Nephron (organoid): ENCODE measurements around the gene DERA.

Experiments
- H3K27ac Mint-ChIP-seq, 3 experiments: 2 replicates each; pipeline ENCODE4 v1.8.0; 2020; ENCODE audit warnings: mixed read lengths in 3 of 3, mild to moderate bottlenecking in 2 of 3, moderate library complexity in 1 of 3
- H3K27me3 Mint-ChIP-seq: 2 replicates; pipeline ENCODE4 v1.8.0; 2021; ENCODE audit warnings: low read depth, mild to moderate bottlenecking, moderate library complexity, mixed read lengths
- H3K36me3 Mint-ChIP-seq: 2 replicates; pipeline ENCODE4 v1.8.0; 2020; ENCODE audit warnings: low read depth, mixed read lengths
- H3K4me1 Mint-ChIP-seq: 2 replicates; pipeline ENCODE4 v1.8.0; 2020; ENCODE audit warnings: mixed read lengths
- H3K4me3 Mint-ChIP-seq, 3 experiments: 2 replicates each; pipeline ENCODE4 v1.8.0; 2020; ENCODE audit warnings: mild to moderate bottlenecking in 3 of 3, mixed read lengths in 3 of 3, moderate library complexity in 2 of 3
- H3K9me3 Mint-ChIP-seq: 2 replicates; pipeline ENCODE4 v1.8.0; 2020; ENCODE audit warnings: mixed read lengths
- CTCF ChIP-seq, 3 experiments: fragments of 200-600 bp; sonication (generic); IDR thresholded peaks; one replicate each; pipeline ENCODE4 v1.5.0; 2021; ENCODE audit warnings: antibody characterized with exemption in 3 of 3; ENCODE audit not compliant: unreplicated experiment in 3 of 3

DERA gene

GRCh38 chr12:15918066-15918465 is 6.9 kb downstream of the DERA start:
- no peak for TF ChIP-seq CTCF (IDR thresholded peaks at IDR 0.05; ENCODE audit: unreplicated experiment in 3 of 3)
- Mint-ChIP-seq H3K36me3 (peaks cover 4% of the 10 kb centered on the region), H3K4me1 (peaks cover 20% of the 10 kb centered on the region), H3K27me3 (no peaks in the 10 kb centered on the region), H3K4me3 (no peak overlapping the region), H3K27ac (no peak overlapping the region), H3K9me3 (no peaks in the 10 kb centered on the region)

- Mint-ChIP-seq H3K4me1 (peaks cover 20% of the 10 kb centered on the region), H3K27ac (peak overlapping the region; percentile 37 to 75 (median 66)), H3K27me3 (no peaks in the 10 kb centered on the region), H3K36me3 (peaks cover 4% of the 10 kb centered on the region), H3K9me3 (no peaks in the 10 kb centered on the region), H3K4me3 (no peak overlapping the region)
- no peak for TF ChIP-seq CTCF (IDR thresholded peaks at IDR 0.05; ENCODE audit: unreplicated experiment in 3 of 3)
Measured at GRCh38 chr12:15919418-15919817, 8.3 kb downstream of the DERA start.

DNA sequence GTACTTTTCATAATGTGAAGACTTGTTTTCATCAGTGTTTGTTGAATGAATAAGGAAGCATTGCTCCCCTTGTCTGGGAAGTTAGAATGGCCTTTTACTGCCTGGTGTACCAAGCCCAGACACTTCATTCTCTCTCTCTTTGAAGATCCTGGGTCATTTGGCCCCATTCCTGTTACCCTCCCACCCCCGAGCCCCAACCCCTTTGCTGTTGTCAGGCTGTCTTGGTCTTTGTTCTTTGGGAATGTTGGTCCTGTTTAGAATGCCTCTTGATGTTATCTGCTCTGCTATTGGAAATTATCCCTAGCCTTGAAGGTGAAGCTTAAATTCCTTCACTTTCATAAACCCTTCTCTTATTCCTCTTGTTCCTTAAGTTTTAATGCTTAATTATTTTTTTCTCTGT is 13.8 kb downstream of the DERA start:
- no peak for TF ChIP-seq CTCF (IDR thresholded peaks at IDR 0.05; ENCODE audit: unreplicated experiment in 3 of 3)
- peaks cover 5% of the 10 kb centered on the region for H3K4me1 Mint-ChIP-seq
- H3K27me3 Mint-ChIP-seq = no peaks in the 10 kb centered on the region
- no peak overlapping the region for H3K4me3 Mint-ChIP-seq
- peaks cover 9% of the 10 kb centered on the region for H3K36me3 Mint-ChIP-seq
- no peaks in the 10 kb centered on the region for H3K9me3 Mint-ChIP-seq
- no peak overlapping the region for H3K27ac Mint-ChIP-seq

DNA sequence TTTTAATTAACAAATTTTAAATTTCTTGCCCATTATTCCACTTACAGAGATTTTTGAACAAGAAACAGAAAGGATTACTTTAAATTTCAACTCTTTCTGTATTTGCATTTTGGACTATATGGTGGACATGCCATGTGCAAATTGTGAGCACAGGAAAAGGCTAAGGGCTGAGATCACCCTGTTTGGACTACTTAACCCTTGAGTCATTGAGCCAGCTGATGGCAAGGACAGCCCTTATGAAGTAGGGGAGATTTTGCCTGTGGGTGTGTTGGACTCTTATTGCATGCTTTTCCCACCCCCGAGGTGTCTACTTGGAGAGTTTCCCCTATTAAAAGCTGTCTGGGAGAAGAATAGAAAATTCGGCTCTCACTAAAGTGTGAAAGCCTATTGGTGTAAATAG is 17.2 kb downstream of the DERA start:
- H3K27ac Mint-ChIP-seq = peak overlapping the region in 1 of 3 experiments; percentile 27
- no peaks in the 10 kb centered on the region for H3K9me3 Mint-ChIP-seq
- no peak for TF ChIP-seq CTCF (IDR thresholded peaks at IDR 0.05; ENCODE audit: unreplicated experiment in 3 of 3)
- H3K4me1 Mint-ChIP-seq = peaks cover 5% of the 10 kb centered on the region
- peaks cover 17% of the 10 kb centered on the region for H3K36me3 Mint-ChIP-seq
- H3K27me3 Mint-ChIP-seq = no peaks in the 10 kb centered on the region
- H3K4me3 Mint-ChIP-seq = no peak overlapping the region

DNA sequence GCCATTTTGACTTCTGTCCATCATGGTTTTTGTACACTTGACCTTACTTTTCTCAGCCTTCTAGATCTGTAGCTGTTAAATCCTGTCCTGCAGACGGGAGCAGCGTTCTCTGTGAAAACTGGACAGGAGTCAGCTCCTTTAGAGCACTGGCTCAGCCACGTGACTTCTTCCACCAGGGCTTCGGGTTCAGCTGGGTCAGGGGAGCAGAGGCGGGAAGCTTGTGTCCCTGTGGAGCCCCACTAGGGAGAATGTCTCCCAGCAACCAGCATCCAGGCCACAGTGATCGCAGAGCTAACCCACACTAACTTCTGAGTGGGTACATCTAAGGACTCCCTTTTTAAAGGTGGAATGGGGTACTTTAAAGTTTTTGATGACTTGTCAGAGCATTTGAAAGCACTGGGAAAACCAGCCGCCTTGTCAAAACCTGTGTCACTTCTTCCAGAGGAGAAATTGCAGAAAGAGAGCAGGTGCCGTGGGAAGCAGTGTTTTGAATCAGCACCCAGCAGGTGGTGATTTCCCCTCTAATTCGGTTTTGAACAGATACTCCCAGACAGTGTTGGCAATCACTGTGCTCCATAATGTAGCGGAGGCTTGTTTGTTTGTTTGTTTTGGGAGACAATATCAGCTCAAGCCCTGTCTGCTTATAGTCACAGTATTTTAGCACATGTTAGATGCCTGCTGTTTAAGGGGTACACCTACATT is 17.9 kb downstream of the DERA start:
- Mint-ChIP-seq H3K27me3 (no peaks in the 10 kb centered on the region), H3K4me3 (no peak overlapping the region), H3K4me1 (peaks cover 5% of the 10 kb centered on the region), H3K27ac (peak overlapping the region in 1 of 3 experiments; percentile 27), H3K36me3 (peaks cover 21% of the 10 kb centered on the region), H3K9me3 (no peaks in the 10 kb centered on the region)
- TF ChIP-seq CTCF (IDR thresholded peaks at IDR 0.05; ENCODE audit: unreplicated experiment in 3 of 3) = no peak

DNA sequence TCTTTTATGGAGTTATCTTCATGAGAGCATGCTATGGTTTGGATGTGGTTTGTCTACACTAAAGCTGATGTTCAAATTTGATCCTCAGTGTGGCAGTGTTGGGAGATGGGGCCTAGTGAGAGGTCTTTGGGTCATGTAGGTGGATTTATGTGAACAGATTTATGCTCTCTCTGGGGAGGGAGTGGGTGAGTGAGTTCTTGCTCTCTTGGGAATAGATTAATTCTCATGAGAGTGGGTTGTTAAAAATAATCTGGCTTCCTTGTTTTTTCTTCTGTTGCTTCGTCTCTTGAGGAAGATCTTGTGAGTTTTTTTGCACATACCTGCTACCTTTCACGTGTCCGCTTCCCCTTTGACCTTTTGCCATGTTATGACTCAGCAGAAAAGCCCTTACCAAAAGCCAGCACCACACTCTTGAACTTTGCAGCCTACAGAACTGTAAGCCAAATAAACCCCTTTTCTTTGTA is 20.5 kb downstream of the DERA start:
- Mint-ChIP-seq H3K4me3 (no peak overlapping the region), H3K27me3 (no peaks in the 10 kb centered on the region), H3K4me1 (peaks cover 5% of the 10 kb centered on the region), H3K36me3 (peaks cover 16% of the 10 kb centered on the region), H3K27ac (no peak overlapping the region), H3K9me3 (no peaks in the 10 kb centered on the region)
- TF ChIP-seq CTCF (IDR thresholded peaks at IDR 0.05; ENCODE audit: unreplicated experiment in 3 of 3) = no peak
